B cell (primary cell): Measurements from ENCODE around the gene PKMYT1. TPM values are rescaled to one million over a fixed set of nuclear protein-coding genes. Genes with fewer than 3 reads are reported as not detected.

Source experiments
- ATAC-seq: fragments of 200-7000 bp; cut with Tn5 transposase; one replicate; pipeline ENCODE4 v1.10.0; 2021; ENCODE audit warnings: low read depth, mild to moderate bottlenecking, moderate number of reproducible peaks, moderate library complexity
- CTCF ChIA-PET: fragments of 350-600 bp; sonication (Branson Sonifier 250); formaldehyde crosslinking; loops from one replicate; lab custom pipeline; 2021; ENCODE audit warnings: antibody characterized with exemption, inconsistent platforms; lab: Charles Lee
- POLR2A ChIA-PET: fragments of 350-600 bp; sonication (Branson Sonifier 250); formaldehyde crosslinking; loops from one replicate; lab custom pipeline; 2021; ENCODE audit warnings: antibody characterized with exemption; lab: Charles Lee
- DNase-seq: peaks from one replicate; pipeline ENCODE4 v3.0.0; 2013
- H2AFZ ChIP-seq: 2 replicates; pipeline ENCODE4 v1.6.1; 2012; ENCODE audit warnings: mild to moderate bottlenecking, low read depth, low read length; ENCODE audit not compliant: insufficient read depth, poor library complexity, severe bottlenecking
- H3K27ac ChIP-seq, 2 donors: 1 replicate in 1 of 2; 2 replicates in 1 of 2; pipeline ENCODE4 v1.5.1; 2012 to 2013; ENCODE audit warnings: low read length in 2 of 2, mild to moderate bottlenecking in 2 of 2, moderate library complexity in 1 of 2
- H3K27me3 ChIP-seq, 4 experiments: fragments of 200-600 bp in 1 of 4; sonication (generic) in 1 of 4; replicated peaks in 1 of 4; 1 replicate in 2 of 4; 2 replicates in 2 of 4; pipeline versions ENCODE4 v1.6.1 to v1.7.0; 2013 to 2016; ENCODE audit warnings: low read length in 3 of 4, mild to moderate bottlenecking in 2 of 4, mixed read lengths in 1 of 4, moderate library complexity in 1 of 4; ENCODE audit not compliant: insufficient read depth in 4 of 4, control insufficient read depth in 3 of 4; ENCODE audit errors: control extremely low read depth in 1 of 4
- H3K36me3 ChIP-seq, 2 experiments: replicated peaks in 1 of 2; 1 replicate in 1 of 2; 2 replicates in 1 of 2; pipeline versions ENCODE4 v1.6.1 to v1.7.1; 2013; ENCODE audit warnings: low read length in 1 of 2; ENCODE audit not compliant: insufficient read depth in 2 of 2, control insufficient read depth in 1 of 2; ENCODE audit errors: control extremely low read depth in 1 of 2, extremely low read depth in 1 of 2
- H3K4me1 ChIP-seq, 2 donors: fragments of 200-600 bp in 1 of 2; sonication (generic) in 1 of 2; 1 replicate in 1 of 2; 2 replicates in 1 of 2; pipeline versions ENCODE4 v1.5.1 to v1.6.1; 2013 to 2017; ENCODE audit warnings: low read length in 2 of 2; ENCODE audit not compliant: control insufficient read depth in 2 of 2, insufficient read depth in 2 of 2
- H3K4me2 ChIP-seq: replicated peaks from 2 replicates; pipeline ENCODE3; 2012; ENCODE audit warnings: mild to moderate bottlenecking, low read depth, low read length; ENCODE audit not compliant: poor library complexity, severe bottlenecking
- H3K4me3 ChIP-seq, 5 experiments: fragments of 200-600 bp in 1 of 5; sonication (generic) in 1 of 5; 1 replicate in 3 of 5; 2 replicates in 2 of 5; pipeline versions ENCODE4 v1.5.1 to v1.7.0; 2011 to 2016; ENCODE audit warnings: low read length in 4 of 5, mild to moderate bottlenecking in 4 of 5, low read depth in 2 of 5, control low read depth in 1 of 5, moderate library complexity in 1 of 5; ENCODE audit not compliant: insufficient read depth in 1 of 5; ENCODE audit errors: control extremely low read depth in 1 of 5, extremely low read depth in 1 of 5
- H3K79me2 ChIP-seq: fragments of 200-600 bp; sonication (generic); one replicate; pipeline ENCODE4 v1.6.0; 2016; ENCODE audit warnings: low read length; ENCODE audit not compliant: control insufficient read depth, insufficient read depth
- H3K9ac ChIP-seq: fragments of 200-600 bp; sonication (generic); 2 replicates; pipeline ENCODE4 v1.6.1; 2017; ENCODE audit warnings: mild to moderate bottlenecking, low read length, moderate library complexity
- H3K9me3 ChIP-seq, 3 donors: one replicate each; pipeline versions ENCODE4 v1.6.1 to v1.7.1; 2013; ENCODE audit warnings: low read length in 2 of 3; ENCODE audit not compliant: control insufficient read depth in 2 of 3, insufficient read depth in 1 of 3; ENCODE audit errors: control extremely low read depth in 1 of 3
- H4K20me1 ChIP-seq: 2 replicates; pipeline ENCODE4 v1.6.0; 2012; ENCODE audit warnings: mild to moderate bottlenecking, low read length; ENCODE audit not compliant: insufficient read depth, control insufficient read depth, poor library complexity, severe bottlenecking
- H3K27ac Mint-ChIP-seq: one replicate; pipeline ENCODE4 v1.8.0; 2021; ENCODE audit warnings: mixed read lengths
- H3K27me3 Mint-ChIP-seq: one replicate; pipeline ENCODE4 v1.8.0; 2021; ENCODE audit warnings: mixed read lengths
- H3K4me1 Mint-ChIP-seq: one replicate; pipeline ENCODE4 v1.8.0; 2021; ENCODE audit warnings: mixed read lengths
- H3K4me3 Mint-ChIP-seq: one replicate; pipeline ENCODE4 v1.8.0; 2021; ENCODE audit warnings: mixed read lengths
- H3K9me3 Mint-ChIP-seq: one replicate; pipeline ENCODE4 v1.8.0; 2022; ENCODE audit warnings: mixed read lengths; ENCODE audit not compliant: insufficient read depth
- CTCF ChIP-seq: fragments of 200-600 bp; IDR thresholded peaks from one replicate; pipeline ENCODE4 v1.8.0; 2022; ENCODE audit warnings: antibody characterized with exemption, mild to moderate bottlenecking
- EZH2 ChIP-seq: IDR thresholded peaks from 2 replicates; pipeline ENCODE4 v1.6.1; 2012; ENCODE audit warnings: borderline replicate concordance, low read depth, mild to moderate bottlenecking, moderate library complexity, low read length; ENCODE audit not compliant: insufficient read depth, poor library complexity, severe bottlenecking
- WGBS: methylation state at CpG from one replicate; pipeline ENCODE4 v1.1.5; 2013; ENCODE audit warnings: missing lambda C conversion rate; ENCODE audit not compliant: insufficient coverage; 5-methylcytosine and 5-hydroxymethylcytosine counted together
- intact Hi-C: fragments of 100-400 bp; cut with micrococcal nuclease; formaldehyde crosslinking; loops from one replicate; pipeline ENCODE4 v1.10.0; 2022
- polyA plus RNA-seq: library from polyadenylated mRNA; depleted of rRNA; stranded (reverse); fragments of >200 nt; gene quantifications from 2 replicates; pipeline ENCODE4 v1.2.3, GENCODE V29; 2012
- total RNA-seq, 2 donors: library from RNA; stranded (reverse); fragments of 120-200 nt in 1 of 2; gene quantifications; 1 replicate in 1 of 2; 2 replicates in 1 of 2; pipeline versions ENCODE4 v1.2.3 to v1.2.4, GENCODE V29; 2013 to 2022

The PKMYT1 gene
- total and polyA plus RNA-seq, 2 donors (not counting 1 experiment from before 2014, with no cell fraction given) = 0.67 to 2.6 TPM

GRCh38 chr16:2985893-2986355, 5.7 kb upstream of the PKMYT1 start:
- Histone ChIP-seq H3K9ac (no peak overlapping the region), H3K27me3 (peaks cover 0 to 4% (median 0%) of the 10 kb centered on the region in 4 experiments), H4K20me1 (no peaks in the 10 kb centered on the region), H3K27ac (no peak overlapping the region), H2AFZ (no peak overlapping the region), H3K4me1 (peaks cover 11 to 28% of the 10 kb centered on the region in 2 donors), H3K4me3 (no peak overlapping the region), H3K36me3 (no peaks in the 10 kb centered on the region), H3K79me2 (no peaks in the 10 kb centered on the region), H3K4me2 (no peak overlapping the region), H3K9me3 (no peaks in the 10 kb centered on the region)
- peaks cover 14% of the 10 kb centered on the region for H3K4me1 Mint-ChIP-seq
- H3K27ac Mint-ChIP-seq = no peak overlapping the region
- CTCF ChIA-PET = interaction anchor here (1.6 kb wide), 1 partner anchor 16 kb away, joined by 4 read pairs; no protein-coding TSS in a partner anchor
- DNase-seq (no peak), ATAC-seq (no peak)
- H3K9me3 Mint-ChIP-seq = no peaks in the 10 kb centered on the region
- 93% methylated on average over 15 of the region's 15 CpGs for WGBS
- POLR2A ChIA-PET = no interaction called here
- intact Hi-C loops = no loop called here
- no peak for TF ChIP-seq CTCF
- no peak for TF ChIP-seq EZH2
- no peaks in the 10 kb centered on the region for H3K27me3 Mint-ChIP-seq
- no peak overlapping the region for H3K4me3 Mint-ChIP-seq

GRCh38 chr16:2985462-2985861, 5.2 kb upstream of the PKMYT1 start:
- no peak overlapping the region for H3K27ac Mint-ChIP-seq
- intact Hi-C loops = no loop called here

More at GRCh38 chr16:2985462-2985861, 5.2 kb upstream of the PKMYT1 start:
- Histone ChIP-seq H3K4me2 (no peak overlapping the region), H3K79me2 (no peaks in the 10 kb centered on the region), H3K4me3 (no peak overlapping the region), H3K36me3 (no peaks in the 10 kb centered on the region), H3K4me1 (peaks cover 13 to 31% of the 10 kb centered on the region in 2 donors), H2AFZ (no peak overlapping the region), H3K9me3 (no peaks in the 10 kb centered on the region), H3K27me3 (peaks cover 0 to 4% (median 0%) of the 10 kb centered on the region in 4 experiments), H3K27ac (no peak overlapping the region), H4K20me1 (no peaks in the 10 kb centered on the region), H3K9ac (no peak overlapping the region)
- H3K9me3 Mint-ChIP-seq = no peaks in the 10 kb centered on the region
- ATAC-seq = no peak
- WGBS = 92% methylated on average over 9 of the region's 9 CpGs
- no peak for DNase-seq
- TF ChIP-seq EZH2 = no peak
- no peak for TF ChIP-seq CTCF
- H3K4me1 Mint-ChIP-seq = peaks cover 18% of the 10 kb centered on the region
- no peaks in the 10 kb centered on the region for H3K27me3 Mint-ChIP-seq
- no peak overlapping the region for H3K4me3 Mint-ChIP-seq
- CTCF ChIA-PET = interaction anchor here (1.6 kb wide), 1 partner anchor 17 kb away, joined by 4 read pairs; no protein-coding TSS in a partner anchor
- POLR2A ChIA-PET = no interaction called here
